T-helper 17 cell (primary cell): ENCODE data around the gene DNAAF9. TPM values are rescaled to one million over a fixed set of nuclear protein-coding genes. Genes with fewer than 3 reads are reported as not detected.

Experiments
- ATAC-seq: fragments of 150-1000 bp; cut with Tn5 transposase; 2 replicates; pipeline ENCODE4 v1.10.0; 2021; ENCODE audit warnings: mild to moderate bottlenecking, moderate library complexity
- DNase-seq, 3 donors: peaks; one replicate each; pipeline versions ENCODE4 v3.0.0 to v3.0.0-alpha.2; 2020 to 2021
- H3K9me3 ChIP-seq: one replicate; pipeline ENCODE4 v1.7.0; 2013; ENCODE audit warnings: low read length, mild to moderate bottlenecking; ENCODE audit not compliant: control insufficient read depth, poor library complexity, severe bottlenecking
- H3K27ac Mint-ChIP-seq: one replicate; pipeline ENCODE4 v1.8.0; 2022; ENCODE audit warnings: mild to moderate bottlenecking, moderate library complexity, mixed read lengths
- H3K27me3 Mint-ChIP-seq: one replicate; pipeline ENCODE4 v1.8.0; 2022; ENCODE audit warnings: mixed read lengths
- H3K36me3 Mint-ChIP-seq: one replicate; pipeline ENCODE4 v1.8.0; 2022; ENCODE audit warnings: low read depth, mixed read lengths
- H3K4me1 Mint-ChIP-seq: one replicate; pipeline ENCODE4 v1.8.0; 2022; ENCODE audit warnings: mild to moderate bottlenecking, mixed read lengths
- H3K4me3 Mint-ChIP-seq: one replicate; pipeline ENCODE4 v1.8.0; 2022; ENCODE audit warnings: mild to moderate bottlenecking, moderate library complexity, mixed read lengths
- total RNA-seq, 4 donors: library from RNA in 2 of 4; stranded (reverse) in 2 of 4; gene quantifications; one replicate each; pipeline ENCODE4 v1.2.3 and lab custom pipeline; 2022 to 2026

The DNAAF9 gene
- total RNA-seq, 2 donors from 2014 or later = 6.5 to 6.7 TPM

GRCh38 chr20:3406481-3407039 is 909 bp downstream of the DNAAF9 start:
- no peaks in the 10 kb centered on the region for H3K9me3 ChIP-seq
- ATAC-seq (no peak), DNase-seq (no peak)
- peaks cover 38% of the 10 kb centered on the region for H3K4me1 Mint-ChIP-seq
- H3K4me3 Mint-ChIP-seq = peak overlapping the region; percentile 98
- peaks cover 5% of the 10 kb centered on the region for H3K36me3 Mint-ChIP-seq
- peak overlapping the region; percentile 81 for H3K27ac Mint-ChIP-seq
- H3K27me3 Mint-ChIP-seq = no peaks in the 10 kb centered on the region

DNA sequence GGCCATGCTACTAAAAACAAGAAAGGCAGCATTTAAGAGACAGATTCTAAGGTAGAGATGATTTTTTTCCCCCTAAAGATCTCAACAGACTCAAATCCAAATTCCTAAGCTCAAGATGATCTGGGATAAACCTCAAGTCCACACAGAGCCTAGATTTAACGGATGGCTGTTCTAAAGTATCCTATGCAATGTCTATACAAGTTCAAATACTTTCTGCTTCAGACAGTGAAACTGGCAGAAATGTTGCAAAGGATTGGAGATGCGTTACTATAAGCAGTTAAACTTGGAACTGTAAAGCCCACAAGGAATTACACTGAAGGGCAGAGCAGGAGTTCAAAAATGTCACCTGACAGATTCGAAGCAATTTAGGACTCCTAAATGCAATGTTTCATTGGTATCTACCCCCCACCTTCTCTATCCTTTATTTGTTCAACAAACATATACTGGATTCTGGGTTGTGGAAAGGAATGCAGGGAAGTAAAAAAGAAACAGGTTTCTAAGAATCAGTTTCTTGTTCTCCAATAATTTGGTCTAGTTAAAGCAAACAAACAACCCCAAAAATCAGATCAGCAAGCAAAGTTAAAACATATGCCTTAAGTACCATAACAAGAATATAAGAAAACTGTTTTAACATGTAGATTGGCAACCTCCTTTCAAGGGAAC is 1.6 kb downstream of the DNAAF9 start:
- no peaks in the 10 kb centered on the region for H3K27me3 Mint-ChIP-seq
- DNase-seq (no peak), ATAC-seq (no peak)
- H3K4me1 Mint-ChIP-seq = peaks cover 38% of the 10 kb centered on the region
- H3K36me3 Mint-ChIP-seq = peaks cover 5% of the 10 kb centered on the region
- H3K27ac Mint-ChIP-seq = peak overlapping the region; percentile 81
- H3K4me3 Mint-ChIP-seq = peak overlapping the region; percentile 98
- H3K9me3 ChIP-seq = no peaks in the 10 kb centered on the region

- Mint-ChIP-seq H3K27ac (no peak overlapping the region), H3K4me3 (no peak overlapping the region), H3K4me1 (peaks cover 38% of the 10 kb centered on the region), H3K36me3 (peaks cover 5% of the 10 kb centered on the region), H3K27me3 (no peaks in the 10 kb centered on the region)
- DNase-seq (no peak), ATAC-seq (no peak)
- no peaks in the 10 kb centered on the region for H3K9me3 ChIP-seq
Measured at GRCh38 chr20:3405139-3405538, 2.3 kb downstream of the DNAAF9 start.

DNA sequence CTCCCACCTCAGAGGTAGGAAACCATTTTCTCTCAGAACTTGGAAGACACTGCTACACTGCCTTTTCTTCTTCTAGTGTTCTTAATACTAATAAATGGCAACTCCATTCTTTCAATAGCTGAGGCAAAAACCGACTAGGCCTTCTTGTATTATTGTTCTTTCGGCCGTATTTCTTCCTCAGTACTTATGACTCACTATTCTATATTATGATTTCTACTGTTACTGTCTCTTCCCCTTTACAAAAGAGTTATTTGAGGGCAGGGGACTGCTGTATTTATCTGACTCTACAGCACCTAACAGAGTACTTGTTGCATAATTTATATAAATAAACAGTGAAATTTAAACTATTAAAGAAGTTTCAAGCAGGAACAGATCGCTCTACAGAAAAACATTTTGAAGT is 3.1 kb downstream of the DNAAF9 start:
- H3K4me3 Mint-ChIP-seq = no peak overlapping the region
- ATAC-seq (no peak), DNase-seq (no peak)
- H3K4me1 Mint-ChIP-seq = peaks cover 42% of the 10 kb centered on the region
- no peaks in the 10 kb centered on the region for H3K27me3 Mint-ChIP-seq
- no peak overlapping the region for H3K27ac Mint-ChIP-seq
- no peaks in the 10 kb centered on the region for H3K9me3 ChIP-seq
- peaks cover 5% of the 10 kb centered on the region for H3K36me3 Mint-ChIP-seq

- H3K4me1 Mint-ChIP-seq = peaks cover 43% of the 10 kb centered on the region
- no peak overlapping the region for H3K4me3 Mint-ChIP-seq
- no peak for ATAC-seq
- no peak overlapping the region for H3K27ac Mint-ChIP-seq
- no peaks in the 10 kb centered on the region for H3K27me3 Mint-ChIP-seq
- peaks cover 5% of the 10 kb centered on the region for H3K36me3 Mint-ChIP-seq
- no peaks in the 10 kb centered on the region for H3K9me3 ChIP-seq
- no peak for DNase-seq
Measured at GRCh38 chr20:3403741-3404140, 3.7 kb downstream of the DNAAF9 start.

GRCh38 chr20:3402453-3402852 is 5.0 kb downstream of the DNAAF9 start:
- H3K27ac Mint-ChIP-seq = no peak overlapping the region
- H3K4me3 Mint-ChIP-seq = no peak overlapping the region
- peaks cover 35% of the 10 kb centered on the region for H3K4me1 Mint-ChIP-seq
- no peaks in the 10 kb centered on the region for H3K9me3 ChIP-seq
- no peaks in the 10 kb centered on the region for H3K27me3 Mint-ChIP-seq
- DNase-seq = no peak
- no peak for ATAC-seq
- peaks cover 3% of the 10 kb centered on the region for H3K36me3 Mint-ChIP-seq

DNA sequence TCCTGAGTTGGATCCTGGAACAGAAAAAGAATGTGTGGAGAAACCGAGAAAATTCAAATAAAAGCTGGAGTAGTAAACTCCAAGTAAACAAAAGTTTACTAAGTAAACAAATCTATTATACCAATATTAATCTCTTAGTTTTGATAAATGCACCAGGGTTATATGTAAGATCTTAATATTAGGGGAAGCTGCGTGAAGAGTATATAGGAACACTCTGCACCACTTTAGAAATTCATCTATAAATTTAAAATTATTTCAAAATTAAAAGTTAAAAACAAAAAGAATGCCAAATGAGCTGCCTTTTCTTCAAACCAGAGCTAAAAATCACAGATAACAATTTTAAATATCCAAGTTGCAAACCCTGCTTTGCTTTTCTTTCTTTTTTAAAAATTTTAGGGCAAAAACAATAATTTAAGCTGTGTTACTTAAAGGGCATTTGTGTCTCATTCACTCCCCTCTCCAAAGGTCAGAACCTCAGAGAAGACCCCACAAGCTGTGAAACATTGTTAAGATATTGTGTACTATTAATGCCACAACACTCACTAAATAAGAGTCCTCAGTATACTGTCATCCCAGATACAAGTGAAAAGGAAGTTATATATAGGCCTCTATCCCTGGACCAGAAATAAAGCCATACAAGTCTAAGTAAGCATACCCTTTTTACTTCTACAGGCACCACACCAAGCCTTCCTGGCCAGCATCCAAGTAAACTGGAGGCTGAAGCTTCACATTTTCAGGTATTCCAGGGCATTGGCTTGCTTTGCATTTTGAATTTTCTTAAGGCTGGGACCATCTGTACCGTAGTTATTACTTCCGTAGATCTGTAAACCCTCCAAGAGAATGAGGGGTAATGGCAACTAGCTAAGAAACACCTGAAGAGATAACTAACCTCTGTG is 7.0 kb downstream of the DNAAF9 start:
- H3K27ac Mint-ChIP-seq = no peak overlapping the region
- no peak overlapping the region for H3K4me3 Mint-ChIP-seq
- no peaks in the 10 kb centered on the region for H3K27me3 Mint-ChIP-seq
- peaks cover 3% of the 10 kb centered on the region for H3K36me3 Mint-ChIP-seq
- H3K9me3 ChIP-seq = no peaks in the 10 kb centered on the region
- H3K4me1 Mint-ChIP-seq = peaks cover 24% of the 10 kb centered on the region
- no peak for ATAC-seq
- no peak for DNase-seq

- H3K27me3 Mint-ChIP-seq = no peaks in the 10 kb centered on the region
- H3K36me3 Mint-ChIP-seq = peaks cover 3% of the 10 kb centered on the region
- no peak overlapping the region for H3K27ac Mint-ChIP-seq
- peaks cover 16% of the 10 kb centered on the region for H3K4me1 Mint-ChIP-seq
- H3K9me3 ChIP-seq = no peaks in the 10 kb centered on the region
- no peak for ATAC-seq
- DNase-seq = no peak
- H3K4me3 Mint-ChIP-seq = no peak overlapping the region
Measured at GRCh38 chr20:3398681-3399252, 8.7 kb downstream of the DNAAF9 start.

DNA sequence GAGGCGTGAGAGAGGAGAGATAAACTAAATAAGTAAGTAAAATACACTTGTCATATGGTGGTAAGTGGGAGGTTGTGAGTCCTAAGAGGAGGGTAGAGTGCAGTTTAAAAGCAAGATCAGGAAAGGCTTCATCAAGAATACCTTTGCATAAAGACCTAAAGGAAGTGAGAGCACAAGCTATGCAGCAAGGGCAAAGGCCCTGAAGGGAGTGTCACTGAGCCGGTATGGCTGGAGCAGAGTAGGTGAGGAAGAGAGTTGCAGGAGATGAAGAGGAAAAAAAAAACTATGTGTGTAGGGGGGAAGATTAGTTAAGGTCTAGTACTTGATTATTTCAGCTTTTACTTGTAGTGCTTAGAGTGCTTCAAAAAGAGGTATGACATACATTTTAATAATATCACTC is 11.0 kb downstream of the DNAAF9 start:
- Mint-ChIP-seq H3K36me3 (no peaks in the 10 kb centered on the region), H3K27ac (no peak overlapping the region), H3K4me1 (peaks cover 5% of the 10 kb centered on the region), H3K4me3 (no peak overlapping the region), H3K27me3 (no peaks in the 10 kb centered on the region)
- ATAC-seq (no peak), DNase-seq (no peak)
- no peaks in the 10 kb centered on the region for H3K9me3 ChIP-seq

DNA sequence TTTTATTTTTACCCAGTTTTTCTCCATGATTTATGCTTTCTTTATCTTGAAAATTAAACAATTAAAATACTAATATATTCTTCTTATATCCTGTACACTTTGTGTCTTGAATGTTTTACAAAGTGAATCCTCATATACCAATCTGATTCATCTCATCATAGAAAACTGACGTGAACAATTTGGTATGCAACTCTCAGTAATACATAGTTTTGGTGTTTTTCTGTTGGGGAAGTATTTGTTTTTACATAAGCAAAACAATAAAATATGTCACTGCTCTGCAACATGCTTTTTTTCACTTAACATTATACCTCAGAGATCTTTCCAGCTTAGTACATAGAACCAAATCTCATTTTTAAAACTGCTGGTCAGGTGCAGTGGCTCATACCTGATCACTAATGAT is 14.7 kb downstream of the DNAAF9 start:
- Mint-ChIP-seq H3K27ac (no peak overlapping the region), H3K36me3 (no peaks in the 10 kb centered on the region), H3K4me3 (no peak overlapping the region), H3K4me1 (no peaks in the 10 kb centered on the region), H3K27me3 (no peaks in the 10 kb centered on the region)
- H3K9me3 ChIP-seq = no peaks in the 10 kb centered on the region
- DNase-seq = no peak
- ATAC-seq = no peak

- peaks cover 3% of the 10 kb centered on the region for H3K4me1 Mint-ChIP-seq
- H3K27ac Mint-ChIP-seq = no peak overlapping the region
- DNase-seq (no peak), ATAC-seq (no peak)
- no peaks in the 10 kb centered on the region for H3K36me3 Mint-ChIP-seq
- no peak overlapping the region for H3K4me3 Mint-ChIP-seq
- no peaks in the 10 kb centered on the region for H3K27me3 Mint-ChIP-seq
- no peaks in the 10 kb centered on the region for H3K9me3 ChIP-seq
Measured at GRCh38 chr20:3390759-3391425, 16.6 kb downstream of the DNAAF9 start.

GRCh38 chr20:3383878-3384495 is 23.5 kb downstream of the DNAAF9 start:
- peaks cover 3% of the 10 kb centered on the region for H3K36me3 Mint-ChIP-seq
- H3K9me3 ChIP-seq = no peaks in the 10 kb centered on the region
- no peak overlapping the region for H3K4me3 Mint-ChIP-seq
- peaks cover 22% of the 10 kb centered on the region for H3K4me1 Mint-ChIP-seq
- DNase-seq = no peak
- H3K27ac Mint-ChIP-seq = no peak overlapping the region
- ATAC-seq = no peak
- no peaks in the 10 kb centered on the region for H3K27me3 Mint-ChIP-seq
